Astrocyte of the cerebellum (primary cell): Measurements from ENCODE around the gene CLDN14.

Experiments
- DNase-seq: peaks from one replicate; pipeline ENCODE4 v3.0.0-alpha.2; 2011; ENCODE audit warnings: low read depth
- H3K4me3 ChIP-seq: 2 replicates; pipeline ENCODE4 v1.5.1; 2011; ENCODE audit warnings: mild to moderate bottlenecking, low read depth, low read length, moderate library complexity
- in situ Hi-C: cut with HindIII; loops from 2 replicates; pipeline ENCODE4 v1.10.0; 2017; ENCODE audit warnings: low sequenced_read_pairs
- TF ChIP-seq, protein P1 (sequence below): IDR thresholded peaks from 2 replicates; pipeline ENCODE4 v1.5.1; 2012; ENCODE audit warnings: low read length, low read depth, moderate library complexity, mild to moderate bottlenecking; ENCODE audit errors: missing control alignments

CLDN14 gene

GRCh38 chr21:36459098-36459497 is 20.8 kb downstream of the CLDN14 start:
- no peak overlapping the region for H3K4me3 ChIP-seq
- TF ChIP-seq, protein P1, sequence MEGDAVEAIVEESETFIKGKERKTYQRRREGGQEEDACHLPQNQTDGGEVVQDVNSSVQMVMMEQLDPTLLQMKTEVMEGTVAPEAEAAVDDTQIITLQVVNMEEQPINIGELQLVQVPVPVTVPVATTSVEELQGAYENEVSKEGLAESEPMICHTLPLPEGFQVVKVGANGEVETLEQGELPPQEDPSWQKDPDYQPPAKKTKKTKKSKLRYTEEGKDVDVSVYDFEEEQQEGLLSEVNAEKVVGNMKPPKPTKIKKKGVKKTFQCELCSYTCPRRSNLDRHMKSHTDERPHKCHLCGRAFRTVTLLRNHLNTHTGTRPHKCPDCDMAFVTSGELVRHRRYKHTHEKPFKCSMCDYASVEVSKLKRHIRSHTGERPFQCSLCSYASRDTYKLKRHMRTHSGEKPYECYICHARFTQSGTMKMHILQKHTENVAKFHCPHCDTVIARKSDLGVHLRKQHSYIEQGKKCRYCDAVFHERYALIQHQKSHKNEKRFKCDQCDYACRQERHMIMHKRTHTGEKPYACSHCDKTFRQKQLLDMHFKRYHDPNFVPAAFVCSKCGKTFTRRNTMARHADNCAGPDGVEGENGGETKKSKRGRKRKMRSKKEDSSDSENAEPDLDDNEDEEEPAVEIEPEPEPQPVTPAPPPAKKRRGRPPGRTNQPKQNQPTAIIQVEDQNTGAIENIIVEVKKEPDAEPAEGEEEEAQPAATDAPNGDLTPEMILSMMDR = no peak
- no peak for DNase-seq
- in situ Hi-C loops = no loop called here

DNA sequence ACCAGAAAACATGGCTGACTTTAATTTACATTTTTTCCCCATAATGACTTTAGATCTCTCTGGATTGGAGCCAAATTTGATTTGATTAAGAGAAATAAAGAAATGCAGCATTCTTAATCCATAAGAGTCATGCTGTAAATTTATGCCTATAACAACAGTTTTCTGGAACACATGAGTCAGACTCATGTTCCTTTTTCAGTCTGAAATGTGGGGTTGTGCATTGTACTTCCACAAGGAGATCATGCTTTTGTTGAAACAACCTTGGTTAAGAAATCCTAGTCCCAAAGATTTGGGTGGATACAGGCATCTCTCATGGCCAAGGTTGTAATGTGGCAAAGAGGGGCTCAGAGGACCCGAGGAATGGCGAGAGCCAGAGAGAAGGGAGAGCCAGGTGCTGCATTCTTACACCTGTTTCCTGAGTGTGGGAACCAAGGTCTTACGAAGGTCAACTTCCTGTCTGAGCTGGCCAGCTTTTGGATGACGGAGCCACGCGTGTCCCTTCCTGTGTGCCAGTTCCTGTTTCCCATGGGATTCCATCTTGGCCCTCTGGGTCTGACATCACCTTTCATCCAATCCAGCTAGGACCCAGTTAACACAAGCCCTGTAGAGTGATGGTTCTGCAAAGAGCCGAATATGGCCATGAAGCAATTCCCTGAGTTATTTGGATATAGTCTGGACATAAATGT is 23.1 kb downstream of the CLDN14 start:
- TF ChIP-seq, protein P1 = no peak
- DNase-seq = no peak
- H3K4me3 ChIP-seq = no peak overlapping the region
- in situ Hi-C loops = no loop called here

GRCh38 chr21:36454706-36455105 is 25.2 kb downstream of the CLDN14 start:
- TF ChIP-seq, protein P1 = no peak
- no peak for DNase-seq
- no peak overlapping the region for H3K4me3 ChIP-seq
- in situ Hi-C loops = no loop called here

DNA sequence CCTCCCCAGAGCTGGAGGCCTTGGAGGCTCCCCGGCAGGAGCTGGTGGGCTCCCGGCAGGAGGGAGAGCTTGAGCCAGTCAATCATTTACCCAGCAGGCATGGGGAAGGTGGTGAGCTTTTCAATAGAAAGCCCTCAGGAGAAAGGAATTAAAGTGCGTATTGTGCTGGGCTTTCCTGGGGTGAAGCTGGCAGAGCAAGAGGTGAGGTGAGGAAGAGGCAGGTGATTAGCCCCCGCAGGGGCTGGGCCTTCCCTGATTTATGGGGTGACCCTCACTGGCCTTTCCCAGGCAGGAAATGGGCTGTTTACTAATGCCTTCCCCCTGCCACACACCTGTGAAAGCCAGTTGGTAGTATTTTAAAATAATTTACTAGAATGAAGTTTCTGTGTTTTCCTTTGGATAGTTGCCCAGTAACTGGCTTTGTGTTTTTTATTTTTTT is 25.8 kb downstream of the CLDN14 start:
- TF ChIP-seq, protein P1 = no peak
- no peak for DNase-seq
- in situ Hi-C loops = no loop called here
- no peak overlapping the region for H3K4me3 ChIP-seq

GRCh38 chr21:36452281-36452825 is 27.6 kb downstream of the CLDN14 start:
- in situ Hi-C loops = no loop called here
- DNase-seq = no peak
- H3K4me3 ChIP-seq = no peak overlapping the region
- TF ChIP-seq, protein P1 = no peak

DNA sequence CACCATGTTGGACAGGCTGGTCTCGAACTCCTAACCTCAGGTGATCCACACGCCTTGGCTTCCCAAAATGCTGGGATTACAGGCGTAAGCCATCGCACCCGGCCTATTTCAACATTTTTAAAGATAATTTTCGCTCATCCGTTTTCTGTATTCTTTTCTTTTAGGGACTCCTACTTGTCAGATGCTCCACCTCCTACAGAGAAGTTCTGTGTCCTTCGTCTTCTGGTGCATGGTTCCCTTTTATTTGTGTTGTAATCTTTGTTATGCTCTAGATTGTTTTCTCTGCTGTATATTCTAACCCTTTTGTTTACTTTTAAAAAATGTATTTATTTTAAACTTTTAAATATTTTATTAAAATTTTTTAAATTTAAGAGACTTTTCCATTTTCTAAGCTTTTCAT is 28.4 kb downstream of the CLDN14 start:
- DNase-seq = no peak
- in situ Hi-C loops = no loop called here
- TF ChIP-seq, protein P1 = no peak
- no peak overlapping the region for H3K4me3 ChIP-seq
